Cerebellar nuclear complex (tissue), 1 donor: ENCODE measurements around the gene CLTCL1.
"Not testable (repeated sequence)": the region's sequence is repeated elsewhere in the genome, so short reads cannot be mapped to it uniquely, and the experiment has no call there.

ENCODE experiments used
- DNase-seq, 2 experiments: peaks; one replicate each; lab custom pipeline; 2025; lab: John Stamatoyannopoulos, UW

CLTCL1 gene

GRCh38 chr22:19175602-19176174 is 115.8 kb downstream of the CLTCL1 start:
- no peak for DNase-seq

GRCh38 chr22:19175026-19175601 is 116.4 kb downstream of the CLTCL1 start:
- DNase-seq = no peak

GRCh38 chr22:19174106-19175025 is 117.2 kb downstream of the CLTCL1 start:
- DNase-seq = no peak

GRCh38 chr22:19173047-19174035 is 118.2 kb downstream of the CLTCL1 start:
- DNase-seq = no peak

GRCh38 chr22:19172213-19173046 is 119.1 kb downstream of the CLTCL1 start:
- no peak for DNase-seq

GRCh38 chr22:19169947-19170318 is 121.6 kb downstream of the CLTCL1 start:
- no peak for DNase-seq

GRCh38 chr22:19169002-19169946 is 122.2 kb downstream of the CLTCL1 start:
- no peak for DNase-seq

- DNase-seq = no peak
Observed at GRCh38 chr22:19168088-19168890, 123.2 kb downstream of the CLTCL1 start.

GRCh38 chr22:19167106-19167869 is 124.2 kb downstream of the CLTCL1 start:
- no peak for DNase-seq

- DNase-seq = no peak
Observed at GRCh38 chr22:19166421-19166820, 125.1 kb downstream of the CLTCL1 start.

- DNase-seq = no peak
Observed at GRCh38 chr22:19164425-19164824, 127.1 kb downstream of the CLTCL1 start.

GRCh38 chr22:19158649-19159048 is 132.9 kb downstream of the CLTCL1 start:
- DNase-seq = not testable (repeated sequence)

- not testable (repeated sequence) for DNase-seq
Observed at GRCh38 chr22:19156109-19156508, 135.4 kb downstream of the CLTCL1 start.

- no peak for DNase-seq
Observed at GRCh38 chr22:19152942-19153883, 138.3 kb downstream of the CLTCL1 start.

- DNase-seq = no peak
Observed at GRCh38 chr22:19151329-19152191, 140.0 kb downstream of the CLTCL1 start.
